Activated T-helper 17 cell treated with anti-CD3 and anti-CD28 coated beads, Interleukin-2, amount 50 U/mL, for 72 hours (primary cell): ENCODE measurements around the gene PRKCQ. TPM values are rescaled to one million over a fixed set of nuclear protein-coding genes. Genes with fewer than 3 reads are reported as not detected.
A peak's percentile ranks its signal among the peaks of the same experiment; 100 is the strongest.
"Not testable (repeated sequence)": the region's sequence is repeated elsewhere in the genome, so short reads cannot be mapped to it uniquely, and the experiment has no call there.

Experiments used
- ATAC-seq: fragments of 150-1000 bp; cut with Tn5 transposase; replicated peaks from 2 replicates; pipeline ENCODE4 v1.10.0; 2021; ENCODE audit warnings: mild to moderate bottlenecking, moderate library complexity
- H3K27ac Mint-ChIP-seq: one replicate; pipeline ENCODE4 v1.8.0; 2022; ENCODE audit warnings: mixed read lengths
- H3K27me3 Mint-ChIP-seq: one replicate; pipeline ENCODE4 v1.8.0; 2022; ENCODE audit warnings: mixed read lengths
- H3K36me3 Mint-ChIP-seq: one replicate; pipeline ENCODE4 v1.8.0; 2022; ENCODE audit warnings: low read depth, mild to moderate bottlenecking, mixed read lengths
- H3K4me1 Mint-ChIP-seq: one replicate; pipeline ENCODE4 v1.8.0; 2022; ENCODE audit warnings: mixed read lengths
- H3K4me3 Mint-ChIP-seq: one replicate; pipeline ENCODE4 v1.8.0; 2022; ENCODE audit warnings: mild to moderate bottlenecking, mixed read lengths
- H3K9me3 Mint-ChIP-seq: one replicate; pipeline ENCODE4 v1.8.0; 2022; ENCODE audit warnings: mixed read lengths
- total RNA-seq, 2 donors: library from RNA; stranded (reverse); gene quantifications; one replicate each; pipeline ENCODE4 v1.2.3, GENCODE V29; 2022

PRKCQ gene
- total RNA-seq, 2 donors from 2014 or later = 35.3 to 37.8 TPM

- no peaks in the 10 kb centered on the region for H3K9me3 Mint-ChIP-seq
- H3K4me3 Mint-ChIP-seq = no peak overlapping the region
- ATAC-seq = no peak
- H3K4me1 Mint-ChIP-seq = peaks cover 7% of the 10 kb centered on the region
- H3K27me3 Mint-ChIP-seq = no peaks in the 10 kb centered on the region
- H3K27ac Mint-ChIP-seq = no peak overlapping the region
- peaks cover 1% of the 10 kb centered on the region for H3K36me3 Mint-ChIP-seq
Observed at GRCh38 chr10:6396226-6396625, 183.8 kb downstream of the PRKCQ start.

GRCh38 chr10:6395606-6396005, 184.5 kb downstream of the PRKCQ start:
- H3K9me3 Mint-ChIP-seq = peaks cover 3% of the 10 kb centered on the region
- no peak overlapping the region for H3K4me3 Mint-ChIP-seq
- H3K36me3 Mint-ChIP-seq = peaks cover 5% of the 10 kb centered on the region
- H3K27me3 Mint-ChIP-seq = no peaks in the 10 kb centered on the region
- no peak overlapping the region for H3K27ac Mint-ChIP-seq
- ATAC-seq = no peak
- H3K4me1 Mint-ChIP-seq = peaks cover 7% of the 10 kb centered on the region

DNA sequence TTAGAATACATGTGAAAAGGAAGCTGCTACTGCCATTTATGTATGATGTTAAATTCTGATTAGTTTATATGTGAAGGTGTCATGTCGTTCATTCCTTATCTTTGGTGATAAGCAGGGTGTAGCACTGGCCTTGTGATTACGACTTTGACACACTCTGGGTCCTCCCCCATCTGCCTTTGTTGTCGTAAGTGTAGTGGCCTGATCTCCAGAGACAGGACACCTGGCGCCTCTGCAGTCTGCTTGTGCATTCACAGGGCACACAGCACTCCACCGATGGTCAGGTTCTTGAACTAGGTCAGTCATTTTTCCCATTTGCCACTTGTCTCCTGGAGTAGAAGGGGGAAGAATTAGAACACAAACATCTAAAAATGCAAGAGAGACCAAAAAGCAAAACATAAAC, 186.0 kb downstream of the PRKCQ start:
- H3K36me3 Mint-ChIP-seq = peaks cover 5% of the 10 kb centered on the region
- no peaks in the 10 kb centered on the region for H3K27me3 Mint-ChIP-seq
- no peak overlapping the region for H3K4me3 Mint-ChIP-seq
- peaks cover 7% of the 10 kb centered on the region for H3K4me1 Mint-ChIP-seq
- H3K9me3 Mint-ChIP-seq = peaks cover 8% of the 10 kb centered on the region
- ATAC-seq = no peak
- H3K27ac Mint-ChIP-seq = no peak overlapping the region

DNA sequence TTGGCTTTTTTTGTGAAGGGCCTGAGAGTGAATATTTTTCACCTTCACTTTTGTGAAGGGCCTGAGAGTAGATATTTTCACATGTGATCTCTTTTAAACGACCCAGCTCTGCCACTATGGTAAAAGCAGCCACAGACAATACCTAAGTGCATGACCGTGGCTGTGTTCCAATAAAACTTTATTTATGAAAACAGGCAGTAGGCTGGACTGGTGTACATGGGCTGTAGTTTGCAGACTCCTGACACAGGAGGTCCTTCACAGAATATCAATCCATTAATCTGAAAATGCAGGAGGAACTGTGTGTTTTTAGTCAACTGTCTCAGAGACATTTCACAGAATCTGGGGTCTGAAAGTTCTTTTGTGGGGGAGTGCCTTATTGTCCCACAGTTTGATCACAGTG, 186.9 kb downstream of the PRKCQ start:
- H3K27ac Mint-ChIP-seq = no peak overlapping the region
- no peak for ATAC-seq
- no peak overlapping the region for H3K4me3 Mint-ChIP-seq
- H3K4me1 Mint-ChIP-seq = peaks cover 7% of the 10 kb centered on the region
- H3K9me3 Mint-ChIP-seq = peaks cover 8% of the 10 kb centered on the region
- peaks cover 5% of the 10 kb centered on the region for H3K36me3 Mint-ChIP-seq
- no peaks in the 10 kb centered on the region for H3K27me3 Mint-ChIP-seq

GRCh38 chr10:6390213-6390845, 189.7 kb downstream of the PRKCQ start:
- Mint-ChIP-seq H3K4me1 (peaks cover 11% of the 10 kb centered on the region), H3K27me3 (no peaks in the 10 kb centered on the region), H3K36me3 (peaks cover 5% of the 10 kb centered on the region), H3K4me3 (no peak overlapping the region), H3K27ac (no peak overlapping the region), H3K9me3 (peaks cover 11% of the 10 kb centered on the region)
- ATAC-seq = no peak

GRCh38 chr10:6388261-6388893, 191.7 kb downstream of the PRKCQ start:
- no peak overlapping the region for H3K27ac Mint-ChIP-seq
- H3K27me3 Mint-ChIP-seq = no peaks in the 10 kb centered on the region
- peaks cover 11% of the 10 kb centered on the region for H3K9me3 Mint-ChIP-seq
- no peak overlapping the region for H3K4me3 Mint-ChIP-seq
- peak; percentile 81 for ATAC-seq
- H3K36me3 Mint-ChIP-seq = peaks cover 5% of the 10 kb centered on the region
- peaks cover 4% of the 10 kb centered on the region for H3K4me1 Mint-ChIP-seq

GRCh38 chr10:6386960-6387359, 193.1 kb downstream of the PRKCQ start:
- ATAC-seq = no peak
- H3K27ac Mint-ChIP-seq = no peak overlapping the region
- no peaks in the 10 kb centered on the region for H3K27me3 Mint-ChIP-seq
- peaks cover 11% of the 10 kb centered on the region for H3K4me1 Mint-ChIP-seq
- no peak overlapping the region for H3K4me3 Mint-ChIP-seq
- H3K36me3 Mint-ChIP-seq = peaks cover 5% of the 10 kb centered on the region
- H3K9me3 Mint-ChIP-seq = peaks cover 11% of the 10 kb centered on the region

DNA sequence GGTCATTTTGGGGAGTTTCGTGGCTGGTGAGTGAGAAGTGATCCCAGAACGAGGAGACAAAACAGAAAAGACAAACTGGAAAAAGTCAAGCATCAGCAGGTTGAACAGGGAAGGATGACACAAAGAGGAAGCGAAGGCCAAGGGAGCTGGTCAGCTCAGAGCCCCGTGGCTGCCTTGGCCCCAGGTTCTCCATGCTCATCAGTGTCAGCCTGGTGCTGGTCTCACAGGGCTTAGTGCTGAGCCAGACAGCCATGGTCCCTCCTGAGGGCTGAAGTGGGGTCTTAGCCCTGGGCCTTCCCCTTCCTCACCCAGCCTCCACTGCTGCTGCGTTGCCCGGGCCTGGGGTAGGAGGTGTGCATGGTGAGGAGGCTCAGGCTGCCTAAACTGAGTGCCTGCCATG, 193.7 kb downstream of the PRKCQ start:
- H3K27ac Mint-ChIP-seq = peak overlapping the region; percentile 2

DNA sequence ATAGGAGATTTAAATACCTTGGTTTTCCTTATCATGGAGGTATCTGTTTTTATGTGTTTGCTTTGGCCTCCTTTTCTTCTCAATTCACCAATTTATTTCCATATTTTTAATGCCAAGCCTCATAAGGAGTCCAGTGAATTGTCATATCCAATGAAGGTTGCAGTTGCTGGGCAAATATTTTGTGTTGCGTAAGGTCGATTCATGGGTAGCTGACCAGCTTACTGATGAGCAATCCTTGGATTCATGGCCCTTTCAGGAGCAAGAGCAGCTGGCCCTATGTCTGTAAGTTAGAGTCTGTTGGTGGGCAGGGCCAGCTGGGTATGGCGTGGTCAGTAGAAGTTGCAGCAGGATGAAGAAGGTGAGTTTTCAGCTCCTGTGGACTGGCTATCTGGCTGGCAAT, 194.4 kb downstream of the PRKCQ start:
- ATAC-seq = no peak
- Mint-ChIP-seq H3K4me3 (no peak overlapping the region), H3K9me3 (peaks cover 13% of the 10 kb centered on the region), H3K27me3 (no peaks in the 10 kb centered on the region), H3K27ac (peak overlapping the region; percentile 2), H3K4me1 (peaks cover 19% of the 10 kb centered on the region), H3K36me3 (no peaks in the 10 kb centered on the region)

More for the DNA sequence above, 193.7 kb downstream of the PRKCQ start:
- Mint-ChIP-seq H3K36me3 (peaks cover 5% of the 10 kb centered on the region), H3K27me3 (no peaks in the 10 kb centered on the region), H3K4me1 (peaks cover 14% of the 10 kb centered on the region), H3K9me3 (peaks cover 11% of the 10 kb centered on the region), H3K4me3 (no peak overlapping the region)
- ATAC-seq = no peak

DNA sequence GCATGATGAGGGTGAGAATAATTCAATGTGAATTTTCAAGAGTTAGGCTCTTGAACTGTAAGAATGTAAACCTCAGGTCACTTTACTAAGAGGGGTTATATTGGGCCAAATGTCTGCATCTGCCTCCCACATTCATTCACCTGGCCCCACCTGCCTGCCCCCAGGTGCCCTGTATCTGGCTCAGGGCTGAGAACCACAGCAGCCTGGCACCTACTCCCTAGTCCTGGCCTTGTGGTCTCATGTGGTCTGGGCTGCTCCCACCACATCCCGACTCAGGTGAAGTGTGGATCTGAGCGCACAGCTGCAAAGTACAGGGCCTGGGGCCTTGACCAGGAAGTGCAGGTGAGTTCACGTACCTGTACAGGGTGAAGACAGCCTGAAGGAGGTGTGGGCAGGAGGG, 195.2 kb downstream of the PRKCQ start:
- no peaks in the 10 kb centered on the region for H3K36me3 Mint-ChIP-seq
- ATAC-seq = no peak
- H3K27me3 Mint-ChIP-seq = no peaks in the 10 kb centered on the region
- H3K27ac Mint-ChIP-seq = no peak overlapping the region
- no peak overlapping the region for H3K4me3 Mint-ChIP-seq
- H3K4me1 Mint-ChIP-seq = peaks cover 19% of the 10 kb centered on the region
- H3K9me3 Mint-ChIP-seq = peaks cover 13% of the 10 kb centered on the region

DNA sequence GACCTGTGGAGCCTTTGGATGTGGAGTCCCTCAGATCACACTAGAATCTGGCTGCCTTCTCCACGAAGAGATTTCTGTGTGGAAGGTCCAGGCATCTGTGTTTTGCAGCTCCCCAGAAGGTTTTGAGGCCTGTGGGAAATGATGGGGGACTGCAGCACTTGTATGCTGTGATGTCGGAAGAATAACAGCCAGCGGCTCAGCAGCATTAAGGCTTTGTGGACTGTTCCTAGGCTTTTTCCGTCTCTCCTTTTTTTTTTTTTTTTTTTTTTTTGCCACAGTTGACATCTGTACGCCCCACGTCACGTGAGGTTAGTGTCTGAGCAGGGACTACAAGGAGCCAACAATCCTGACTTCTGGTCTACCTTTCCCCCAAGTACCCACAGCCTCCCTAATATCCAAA, 196.0 kb downstream of the PRKCQ start:
- peaks cover 19% of the 10 kb centered on the region for H3K4me1 Mint-ChIP-seq
- peaks cover 13% of the 10 kb centered on the region for H3K9me3 Mint-ChIP-seq
- no peak overlapping the region for H3K27ac Mint-ChIP-seq
- no peaks in the 10 kb centered on the region for H3K36me3 Mint-ChIP-seq
- no peaks in the 10 kb centered on the region for H3K27me3 Mint-ChIP-seq
- no peak overlapping the region for H3K4me3 Mint-ChIP-seq
- no peak for ATAC-seq

GRCh38 chr10:6383096-6383812, 196.8 kb downstream of the PRKCQ start:
- H3K4me1 Mint-ChIP-seq = peaks cover 19% of the 10 kb centered on the region
- no peaks in the 10 kb centered on the region for H3K27me3 Mint-ChIP-seq
- peaks cover 13% of the 10 kb centered on the region for H3K9me3 Mint-ChIP-seq
- no peak overlapping the region for H3K27ac Mint-ChIP-seq
- H3K36me3 Mint-ChIP-seq = no peaks in the 10 kb centered on the region
- H3K4me3 Mint-ChIP-seq = peak overlapping the region; percentile 68
- ATAC-seq = no peak

DNA sequence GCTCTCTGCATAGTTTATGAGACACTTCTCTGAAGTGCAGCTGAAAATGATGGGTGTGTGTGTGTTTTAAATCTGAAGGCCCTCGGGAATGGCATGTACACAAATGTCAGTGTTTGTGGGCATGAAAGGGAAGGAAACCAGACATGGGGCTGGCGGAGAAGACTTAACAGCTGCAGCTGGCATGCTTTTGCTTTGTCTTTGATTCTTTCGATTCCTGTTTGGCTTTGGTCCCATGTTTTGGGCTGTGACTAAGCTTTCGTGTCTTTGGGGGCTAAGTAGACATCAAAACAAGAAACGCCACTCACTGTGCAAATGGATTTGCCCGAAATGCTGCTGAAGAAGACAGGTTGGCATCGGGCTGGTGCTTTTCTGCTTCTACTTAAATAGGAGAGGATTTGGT, 198.0 kb downstream of the PRKCQ start:
- ATAC-seq = peak; percentile 88
- Mint-ChIP-seq H3K4me1 (peaks cover 15% of the 10 kb centered on the region), H3K27me3 (no peaks in the 10 kb centered on the region), H3K9me3 (peaks cover 10% of the 10 kb centered on the region), H3K4me3 (peak overlapping the region; percentile 68), H3K36me3 (no peaks in the 10 kb centered on the region), H3K27ac (peak overlapping the region; percentile 75)

DNA sequence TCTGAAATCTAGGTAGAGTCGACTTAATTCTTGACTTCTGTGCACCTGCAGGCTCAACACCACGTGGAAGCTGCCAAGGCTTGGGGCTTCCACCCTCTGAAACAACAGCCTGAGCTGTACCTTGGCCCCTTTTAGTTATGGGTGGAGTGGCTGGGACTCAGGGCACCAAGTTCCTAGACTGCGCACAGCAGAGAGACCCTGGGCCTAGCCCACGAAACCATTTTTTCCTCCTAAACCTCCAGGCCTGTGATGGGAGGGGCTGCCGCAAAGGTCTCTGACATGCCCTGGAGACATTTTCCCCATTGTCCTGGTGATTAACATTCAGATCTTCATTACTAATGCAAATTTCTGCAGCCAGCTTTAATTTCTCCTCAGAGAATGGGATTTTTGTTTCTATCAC, 199.6 kb downstream of the PRKCQ start:
- not testable (repeated sequence) for H3K27me3 Mint-ChIP-seq, H3K4me3 Mint-ChIP-seq, H3K9me3 Mint-ChIP-seq, ATAC-seq, H3K36me3 Mint-ChIP-seq, H3K27ac Mint-ChIP-seq
- H3K4me1 Mint-ChIP-seq = peaks cover 15% of the 10 kb centered on the region
